ENCODE data around the gene ZFHX3.

ZFHX3 gene

GRCh38 chr16:72858665-72859493 is 189.0 kb downstream of the ZFHX3 start:
- Histone ChIP-seq H4K20me1 (ENCODE audit: insufficient read depth) (no peaks in the 10 kb centered on the region), H3K79me2 (ENCODE audit: insufficient read depth, low read depth) (no peaks in the 10 kb centered on the region), H3K4me3 (IDR thresholded peaks at IDR 0.05; ENCODE audit: insufficient read depth, low read depth, low read length) (no peak overlapping the region), H3K4me2 (no peak overlapping the region), H3K9ac (no peak overlapping the region), H3K36me3 (ENCODE audit: insufficient read depth) (no peaks in the 10 kb centered on the region), H3K4me1 (ENCODE audit: low read depth, poor library complexity, severe bottlenecking) (no peaks in the 10 kb centered on the region), H3K27ac (no peak overlapping the region), H3K27me3 (ENCODE audit: insufficient read depth, low read depth) (no peaks in the 10 kb centered on the region), H2AFZ (ENCODE audit: low read depth) (no peak overlapping the region)
- TF ChIP-seq CTCF (conservative IDR thresholded peaks at IDR 0.05; ENCODE audit: low read depth, low read length), result no peak

- H3K4me3 ChIP-seq (IDR thresholded peaks at IDR 0.05; ENCODE audit: insufficient read depth, low read depth, low read length), result no peak overlapping the region
- H3K27ac ChIP-seq, result no peak overlapping the region
- no peak overlapping the region for H3K4me2 ChIP-seq
Measured at GRCh38 chr16:72857834-72858664, 189.9 kb downstream of the ZFHX3 start.

GRCh38 chr16:72856797-72857196 is 191.1 kb downstream of the ZFHX3 start:
- TF ChIP-seq CTCF (conservative IDR thresholded peaks at IDR 0.05; ENCODE audit: low read depth, low read length), result peak; percentile 66
- Histone ChIP-seq H3K4me2 (no peak overlapping the region), H3K79me2 (ENCODE audit: insufficient read depth, low read depth) (no peaks in the 10 kb centered on the region), H3K4me3 (IDR thresholded peaks at IDR 0.05; ENCODE audit: insufficient read depth, low read depth, low read length) (no peak overlapping the region), H3K9ac (no peak overlapping the region), H3K4me1 (ENCODE audit: low read depth, poor library complexity, severe bottlenecking) (no peaks in the 10 kb centered on the region), H4K20me1 (ENCODE audit: insufficient read depth) (no peaks in the 10 kb centered on the region), H3K36me3 (ENCODE audit: insufficient read depth) (no peaks in the 10 kb centered on the region), H2AFZ (ENCODE audit: low read depth) (no peak overlapping the region), H3K27ac (no peak overlapping the region), H3K27me3 (ENCODE audit: insufficient read depth, low read depth) (no peaks in the 10 kb centered on the region)

More at GRCh38 chr16:72857834-72858664, 189.9 kb downstream of the ZFHX3 start:
- Histone ChIP-seq H3K4me1 (ENCODE audit: low read depth, poor library complexity, severe bottlenecking) (no peaks in the 10 kb centered on the region), H3K27me3 (ENCODE audit: insufficient read depth, low read depth) (no peaks in the 10 kb centered on the region), H4K20me1 (ENCODE audit: insufficient read depth) (no peaks in the 10 kb centered on the region), H3K79me2 (ENCODE audit: insufficient read depth, low read depth) (no peaks in the 10 kb centered on the region), H3K36me3 (ENCODE audit: insufficient read depth) (no peaks in the 10 kb centered on the region), H2AFZ (ENCODE audit: low read depth) (no peak overlapping the region), H3K9ac (no peak overlapping the region)
- no peak for TF ChIP-seq CTCF (conservative IDR thresholded peaks at IDR 0.05; ENCODE audit: low read depth, low read length)

- H3K4me3 ChIP-seq (IDR thresholded peaks at IDR 0.05; ENCODE audit: insufficient read depth, low read depth, low read length), result no peak overlapping the region
- no peak overlapping the region for H2AFZ ChIP-seq (ENCODE audit: low read depth)
- H3K4me1 ChIP-seq (ENCODE audit: low read depth, poor library complexity, severe bottlenecking), result no peaks in the 10 kb centered on the region
- TF ChIP-seq CTCF (conservative IDR thresholded peaks at IDR 0.05; ENCODE audit: low read depth, low read length), result no peak
- no peaks in the 10 kb centered on the region for H3K27me3 ChIP-seq (ENCODE audit: insufficient read depth, low read depth)
- H4K20me1 ChIP-seq (ENCODE audit: insufficient read depth), result no peaks in the 10 kb centered on the region
- no peak overlapping the region for H3K27ac ChIP-seq
- no peaks in the 10 kb centered on the region for H3K79me2 ChIP-seq (ENCODE audit: insufficient read depth, low read depth)
- H3K9ac ChIP-seq, result no peak overlapping the region
- H3K36me3 ChIP-seq (ENCODE audit: insufficient read depth), result no peaks in the 10 kb centered on the region
- no peak overlapping the region for H3K4me2 ChIP-seq
Measured at GRCh38 chr16:72854267-72854959, 193.5 kb downstream of the ZFHX3 start.
